Measurements from ENCODE around the gene NPY.

The NPY gene

GRCh38 chr7:24316340-24316739, 32.4 kb downstream of the NPY start:
- Histone ChIP-seq H4K20me1 (ENCODE audit: low read depth, low read length) (no peaks in the 10 kb centered on the region), H3K36me3 (ENCODE audit: low read length) (no peaks in the 10 kb centered on the region), H3F3A (ENCODE audit: insufficient read depth) (no peaks in the 10 kb centered on the region), H3K4me2 (ENCODE audit: low read depth, low read length, poor library complexity, severe bottlenecking) (no peak overlapping the region), H3K79me2 (ENCODE audit: insufficient read depth, low read length) (no peaks in the 10 kb centered on the region), H2AFZ (ENCODE audit: low read depth, low read length, severe bottlenecking) (no peak overlapping the region), H3K27me3 (ENCODE audit: low read length) (no peaks in the 10 kb centered on the region), H3K4me3 (ENCODE audit: insufficient read depth, low read length, poor library complexity, severe bottlenecking) (no peak overlapping the region), H3K9ac (ENCODE audit: low read length) (no peak overlapping the region), H3K9me3 (ENCODE audit: insufficient read depth, low read length) (no peaks in the 10 kb centered on the region), H3K27ac (ENCODE audit: low read depth, low read length) (no peak overlapping the region), H3K9me2 (replicated peaks; ENCODE audit: insufficient read depth, low read length) (no peaks in the 10 kb centered on the region)
- TF ChIP-seq CTCF (IDR thresholded peaks at IDR 0.05; ENCODE audit: insufficient read depth, low read length, poor library complexity, severe bottlenecking) (no peak), EZH2phosphoT487 (conservative IDR thresholded peaks at IDR 0.05; ENCODE audit: low read length) (no peak)

- no peak for TF ChIP-seq EZH2phosphoT487 (conservative IDR thresholded peaks at IDR 0.05; ENCODE audit: low read length)
- peak; percentile 20 for TF ChIP-seq CTCF (IDR thresholded peaks at IDR 0.05; ENCODE audit: insufficient read depth, low read length, poor library complexity, severe bottlenecking)
- Histone ChIP-seq H3F3A (ENCODE audit: insufficient read depth) (no peaks in the 10 kb centered on the region), H3K36me3 (ENCODE audit: low read length) (no peaks in the 10 kb centered on the region), H3K9me2 (replicated peaks; ENCODE audit: insufficient read depth, low read length) (no peaks in the 10 kb centered on the region), H3K9ac (ENCODE audit: low read length) (no peak overlapping the region), H3K79me2 (ENCODE audit: insufficient read depth, low read length) (no peaks in the 10 kb centered on the region), H4K20me1 (ENCODE audit: low read depth, low read length) (no peaks in the 10 kb centered on the region), H3K9me3 (ENCODE audit: insufficient read depth, low read length) (no peaks in the 10 kb centered on the region), H3K4me3 (ENCODE audit: insufficient read depth, low read length, poor library complexity, severe bottlenecking) (no peak overlapping the region), H3K4me2 (ENCODE audit: low read depth, low read length, poor library complexity, severe bottlenecking) (no peak overlapping the region), H2AFZ (ENCODE audit: low read depth, low read length, severe bottlenecking) (no peak overlapping the region), H3K27me3 (ENCODE audit: low read length) (no peaks in the 10 kb centered on the region), H3K27ac (ENCODE audit: low read depth, low read length) (no peak overlapping the region)
These were observed 34.3 kb downstream of the NPY start for GRCh38 chr7:24318326-24318725.

- H3K9me3 ChIP-seq (ENCODE audit: insufficient read depth, low read length) = no peaks in the 10 kb centered on the region
- H2AFZ ChIP-seq (ENCODE audit: low read depth, low read length, severe bottlenecking) = no peak overlapping the region
- H3K27me3 ChIP-seq (ENCODE audit: low read length) = no peaks in the 10 kb centered on the region
- H3K79me2 ChIP-seq (ENCODE audit: insufficient read depth, low read length) = no peaks in the 10 kb centered on the region
- H3K9me2 ChIP-seq (replicated peaks; ENCODE audit: insufficient read depth, low read length) = no peaks in the 10 kb centered on the region
- H3F3A ChIP-seq (ENCODE audit: insufficient read depth) = no peaks in the 10 kb centered on the region
- H3K27ac ChIP-seq (ENCODE audit: low read depth, low read length) = no peak overlapping the region
- no peak overlapping the region for H3K9ac ChIP-seq (ENCODE audit: low read length)
- no peaks in the 10 kb centered on the region for H3K36me3 ChIP-seq (ENCODE audit: low read length)
- no peaks in the 10 kb centered on the region for H4K20me1 ChIP-seq (ENCODE audit: low read depth, low read length)
- H3K4me3 ChIP-seq (ENCODE audit: insufficient read depth, low read length, poor library complexity, severe bottlenecking) = no peak overlapping the region
- no peak overlapping the region for H3K4me2 ChIP-seq (ENCODE audit: low read depth, low read length, poor library complexity, severe bottlenecking)
- no peak for TF ChIP-seq EZH2phosphoT487 (conservative IDR thresholded peaks at IDR 0.05; ENCODE audit: low read length)
- TF ChIP-seq CTCF (IDR thresholded peaks at IDR 0.05; ENCODE audit: insufficient read depth, low read length, poor library complexity, severe bottlenecking) = no peak
These were observed 35.2 kb downstream of the NPY start for GRCh38 chr7:24319209-24319608.

All from SU-DHL-6 (cell line).